ENCODE measurements around the gene ARHGEF19. TPM values are rescaled to one million over a fixed set of nuclear protein-coding genes. Genes with fewer than 3 reads are reported as not detected.

Gene ARHGEF19
- total RNA-seq, 1 experiment from 2014 or later: 21.6 TPM

DNA sequence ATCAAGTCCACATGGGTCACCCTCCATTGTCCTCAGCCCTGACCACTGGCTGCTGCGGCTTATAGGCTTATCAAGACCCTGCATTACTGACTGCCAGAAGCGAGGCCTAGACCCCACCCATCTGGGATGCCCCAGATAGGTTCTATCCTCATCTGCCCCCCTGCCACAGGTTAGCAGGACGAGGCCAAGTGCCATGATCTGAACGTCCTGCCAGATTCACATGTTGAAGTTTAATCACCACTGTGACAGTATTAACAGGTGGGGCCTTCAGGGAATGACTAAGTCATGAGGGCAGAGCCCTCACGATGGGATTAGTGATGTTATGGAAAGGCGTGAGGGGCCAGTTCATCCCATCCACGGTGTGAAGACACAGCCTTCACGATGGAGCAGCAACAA lies 30.8 kb upstream of the ARHGEF19 start:
- Histone ChIP-seq H3K27ac (ENCODE audit: low read length) (no peak overlapping the region), H3K27me3 (ENCODE audit: control insufficient read depth, insufficient read depth, low read length) (no peaks in the 10 kb centered on the region), H3K9me3 (ENCODE audit: control insufficient read depth, insufficient read depth, low read depth, low read length) (no peaks in the 10 kb centered on the region), H3K4me1 (ENCODE audit: control insufficient read depth, insufficient read depth, low read length) (no peaks in the 10 kb centered on the region; the same call in 1 of the 2 replicates), H3K4me3 (ENCODE audit: low read depth in 2 of 2, low read length in 2 of 2) (no peak overlapping the region), H3K36me3 (ENCODE audit: control insufficient read depth, insufficient read depth, low read length) (peaks cover 2% of the 10 kb centered on the region; the same call in 1 of the 2 replicates)
- TF ChIP-seq SIN3A (IDR thresholded peaks at IDR 0.05; ENCODE audit: borderline replicate concordance, insufficient read depth, low read depth, low read length) (no peak), TCF7L2 (IDR thresholded peaks at IDR 0.05; ENCODE audit: low read depth, low read length) (no peak), REST (IDR thresholded peaks at IDR 0.05; ENCODE audit: insufficient read depth in 1 of 2, low read depth in 2 of 2, low read length in 1 of 2) (no peak), POLR2AphosphoS5 (IDR thresholded peaks at IDR 0.05; ENCODE audit: low read depth, low read length) (no peak)
- TF ChIP-seq, protein P1, sequence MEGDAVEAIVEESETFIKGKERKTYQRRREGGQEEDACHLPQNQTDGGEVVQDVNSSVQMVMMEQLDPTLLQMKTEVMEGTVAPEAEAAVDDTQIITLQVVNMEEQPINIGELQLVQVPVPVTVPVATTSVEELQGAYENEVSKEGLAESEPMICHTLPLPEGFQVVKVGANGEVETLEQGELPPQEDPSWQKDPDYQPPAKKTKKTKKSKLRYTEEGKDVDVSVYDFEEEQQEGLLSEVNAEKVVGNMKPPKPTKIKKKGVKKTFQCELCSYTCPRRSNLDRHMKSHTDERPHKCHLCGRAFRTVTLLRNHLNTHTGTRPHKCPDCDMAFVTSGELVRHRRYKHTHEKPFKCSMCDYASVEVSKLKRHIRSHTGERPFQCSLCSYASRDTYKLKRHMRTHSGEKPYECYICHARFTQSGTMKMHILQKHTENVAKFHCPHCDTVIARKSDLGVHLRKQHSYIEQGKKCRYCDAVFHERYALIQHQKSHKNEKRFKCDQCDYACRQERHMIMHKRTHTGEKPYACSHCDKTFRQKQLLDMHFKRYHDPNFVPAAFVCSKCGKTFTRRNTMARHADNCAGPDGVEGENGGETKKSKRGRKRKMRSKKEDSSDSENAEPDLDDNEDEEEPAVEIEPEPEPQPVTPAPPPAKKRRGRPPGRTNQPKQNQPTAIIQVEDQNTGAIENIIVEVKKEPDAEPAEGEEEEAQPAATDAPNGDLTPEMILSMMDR (IDR thresholded peaks at IDR 0.05): no peak
- ChIA-PET CTCF (interaction anchor here (1.2 kb wide), 1 partner anchor 164 kb away, joined by 3 read pairs; no protein-coding TSS in a partner anchor), POLR2A (no interaction called here)
- BruUV-seq (replicated peaks): no TSS peak
- DNase-seq (ENCODE audit: low read depth, low spot score): no peak
- intact Hi-C loops (cut with micrococcal nuclease; ENCODE audit: unreplicated experiment): no loop called here
- no peak for ATAC-seq
- in situ Hi-C loops (cut with HindIII; ENCODE audit: low pct_unique_long_range_greater_than_20kb, low sequenced_read_pairs): no loop called here

- intact Hi-C loops (cut with micrococcal nuclease; ENCODE audit: unreplicated experiment): no loop called here
- no peaks in the 10 kb centered on the region for H3K9me3 ChIP-seq (ENCODE audit: control insufficient read depth, insufficient read depth, low read depth, low read length)
- BruUV-seq (replicated peaks): no TSS peak
- no peak overlapping the region for H3K4me3 ChIP-seq (ENCODE audit: low read depth in 2 of 2, low read length in 2 of 2)
- in situ Hi-C loops (cut with HindIII; ENCODE audit: low pct_unique_long_range_greater_than_20kb, low sequenced_read_pairs): no loop called here
- peaks cover 2% of the 10 kb centered on the region for H3K4me1 ChIP-seq (ENCODE audit: control insufficient read depth, insufficient read depth, low read length)
- ChIA-PET CTCF (interaction anchor here (1.2 kb wide), 1 partner anchor 164 kb away, joined by 3 read pairs; no protein-coding TSS in a partner anchor), POLR2A (no interaction called here)
- TF ChIP-seq SIN3A (IDR thresholded peaks at IDR 0.05; ENCODE audit: borderline replicate concordance, insufficient read depth, low read depth, low read length) (no peak), REST (IDR thresholded peaks at IDR 0.05; ENCODE audit: insufficient read depth in 1 of 2, low read depth in 2 of 2, low read length in 1 of 2) (no peak), TCF7L2 (IDR thresholded peaks at IDR 0.05; ENCODE audit: low read depth, low read length) (no peak), POLR2AphosphoS5 (IDR thresholded peaks at IDR 0.05; ENCODE audit: low read depth, low read length) (no peak)
- TF ChIP-seq, protein P1 (IDR thresholded peaks at IDR 0.05): no peak
- ATAC-seq (no peak), DNase-seq (ENCODE audit: low read depth, low spot score) (no peak)
- peaks cover under 1% of the 10 kb centered on the region; the same call in 1 of the 2 replicates for H3K36me3 ChIP-seq (ENCODE audit: control insufficient read depth, insufficient read depth, low read length)
- H3K27me3 ChIP-seq (ENCODE audit: control insufficient read depth, insufficient read depth, low read length): no peaks in the 10 kb centered on the region
- no peak overlapping the region for H3K27ac ChIP-seq (ENCODE audit: low read length)
Measured at GRCh38 chr1:16242556-16243214, 30.2 kb upstream of the ARHGEF19 start.

All from Panc1 (cell line).